Uterus (tissue), 2 donors: ENCODE data around the gene HS3ST3A1.

Source experiments
- CTCF ChIP-seq, 4 experiments: fragments of 200-600 bp in 2 of 4; fragments of 450-650 bp in 2 of 4; sonication (generic) in 2 of 4; IDR thresholded peaks; one replicate each; pipeline ENCODE4 v1.5.1; 2016 to 2019; ENCODE audit warnings: antibody characterized with exemption in 4 of 4, mild to moderate bottlenecking in 2 of 4, moderate library complexity in 1 of 4
- POLR2A ChIP-seq, 2 donors: fragments of 450-650 bp; IDR thresholded peaks; one replicate each; pipeline ENCODE4 v1.6.1; 2016; ENCODE audit warnings: antibody characterized with exemption in 2 of 2, mild to moderate bottlenecking in 1 of 2, moderate library complexity in 1 of 2

- TF ChIP-seq CTCF (IDR thresholded peaks at IDR 0.05) (no peak), POLR2A (IDR thresholded peaks at IDR 0.05) (no peak)
Measured at GRCh38 chr17:13525876-13526275, 75.9 kb downstream of the HS3ST3A1 start.
